Nucleus accumbens (tissue), 56 donors: ENCODE results near the gene ZNF628.

ENCODE experiments used
- DNase-seq, 56 donors: peaks; one replicate each; lab custom pipeline; 2025; lab: John Stamatoyannopoulos, UW

The ZNF628 gene

DNA sequence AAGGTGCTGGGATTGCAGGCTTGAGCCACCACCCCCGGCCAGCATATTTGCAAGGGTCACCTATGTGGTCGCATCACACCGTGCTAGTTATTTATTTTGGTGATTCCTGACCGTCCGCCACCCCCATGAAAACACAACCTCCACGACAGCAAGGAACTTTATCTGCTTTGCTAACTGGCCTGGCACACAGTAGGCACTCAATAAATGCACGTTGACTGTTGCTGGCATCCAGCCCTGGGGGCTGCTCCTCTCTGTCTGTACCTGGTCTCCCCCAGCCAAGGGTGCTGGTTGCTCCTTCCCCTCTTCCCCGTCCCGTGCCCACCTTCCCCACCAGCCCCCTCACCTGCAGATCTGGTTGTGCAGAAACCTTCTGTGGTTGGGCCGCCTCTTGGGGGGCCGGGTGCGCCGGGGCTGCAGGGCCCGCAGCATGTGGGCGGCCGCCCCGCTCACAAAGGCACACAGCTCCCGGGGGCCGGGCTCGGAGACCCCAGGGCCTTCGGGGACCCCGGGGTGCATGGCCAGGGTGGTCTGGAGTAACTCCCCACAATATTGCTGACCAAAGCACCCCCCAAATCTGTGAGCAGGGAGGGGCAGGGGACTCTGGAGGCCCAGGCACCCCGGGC is 12.3 kb upstream of the ZNF628 start:
- no peak for DNase-seq

DNA sequence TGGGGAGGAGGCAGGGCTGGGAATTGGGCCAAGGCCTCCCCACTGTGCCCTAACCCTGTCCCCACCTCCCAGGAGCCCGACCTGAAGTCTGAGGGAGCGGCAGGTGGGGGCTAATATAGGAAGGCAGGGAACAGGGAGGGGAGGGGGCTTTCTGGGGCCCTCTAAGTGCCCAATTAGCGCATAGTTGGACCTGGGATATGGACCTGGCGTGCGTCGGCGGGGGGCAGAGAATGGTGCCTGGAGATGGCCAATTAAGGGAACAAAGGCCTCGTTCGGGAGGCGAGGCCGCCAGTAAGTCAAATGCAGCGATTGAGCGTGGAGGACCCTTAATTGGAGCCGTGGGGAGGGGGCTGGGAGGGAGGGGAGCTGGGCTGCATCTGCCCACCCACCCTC is 11.8 kb upstream of the ZNF628 start, which contains the start of gene C19orf85:
Gene C19orf85, minus strand, starts transcription at position 90 of the 393 bp plus-strand sequence. CDS start 197 bp downstream, outside the sequence.
- no peak for DNase-seq

DNA sequence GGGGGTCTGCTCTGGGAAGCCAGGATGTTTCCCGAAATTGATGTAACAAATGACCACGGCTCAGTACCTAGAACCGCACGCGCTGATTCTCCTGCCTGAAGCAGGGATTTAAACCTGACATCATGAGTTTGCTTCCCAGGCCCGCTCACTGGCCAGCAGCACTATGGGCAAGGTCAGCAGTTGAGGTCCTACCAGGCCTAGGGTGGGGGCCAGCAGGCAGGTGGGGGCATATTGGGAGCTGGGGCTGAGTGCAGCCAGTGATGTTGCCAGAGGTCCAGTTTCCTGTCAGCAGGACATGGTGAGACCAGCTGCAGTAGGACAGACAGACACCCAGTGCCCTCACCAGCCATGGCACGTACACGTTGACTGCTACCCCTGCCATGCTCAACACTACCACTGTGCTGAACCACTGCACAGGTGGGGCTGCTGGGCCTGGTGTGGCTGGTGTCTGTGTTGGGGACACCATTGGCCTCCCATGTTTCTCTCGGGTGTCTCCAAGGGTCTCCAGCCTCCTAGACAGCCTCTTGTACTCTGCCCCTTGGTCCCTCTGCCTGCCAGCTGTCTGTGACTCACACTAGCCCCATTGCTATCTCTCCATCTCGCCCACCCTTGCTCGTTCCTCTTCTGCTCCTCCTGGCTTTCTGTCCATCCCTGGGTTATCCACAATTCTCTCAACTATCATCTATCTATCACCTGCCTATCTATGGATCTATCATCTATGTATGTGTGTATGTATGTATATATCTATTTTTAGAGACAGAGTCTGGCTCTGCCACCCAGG is 10.8 kb upstream of the ZNF628 start:
- no peak for DNase-seq

DNA sequence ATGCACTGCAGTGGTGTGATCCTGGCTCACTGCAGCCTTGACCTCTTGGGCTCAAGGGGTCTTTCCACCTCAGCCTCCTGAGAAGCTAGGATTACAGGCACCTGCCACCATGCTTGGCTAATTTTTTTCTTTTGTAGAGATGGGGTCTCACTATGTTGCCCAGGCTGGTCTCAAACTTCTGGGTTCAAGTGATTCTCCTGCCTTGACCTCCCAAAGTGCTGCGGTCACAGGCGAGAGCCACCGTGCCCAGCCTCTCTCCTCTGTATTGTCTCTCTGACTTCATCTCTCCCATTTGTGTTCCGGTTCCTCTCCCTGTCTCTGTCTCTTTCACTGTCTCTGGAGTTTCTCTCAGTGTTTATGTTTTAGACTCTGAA is 10.2 kb upstream of the ZNF628 start:
- DNase-seq = no peak

DNA sequence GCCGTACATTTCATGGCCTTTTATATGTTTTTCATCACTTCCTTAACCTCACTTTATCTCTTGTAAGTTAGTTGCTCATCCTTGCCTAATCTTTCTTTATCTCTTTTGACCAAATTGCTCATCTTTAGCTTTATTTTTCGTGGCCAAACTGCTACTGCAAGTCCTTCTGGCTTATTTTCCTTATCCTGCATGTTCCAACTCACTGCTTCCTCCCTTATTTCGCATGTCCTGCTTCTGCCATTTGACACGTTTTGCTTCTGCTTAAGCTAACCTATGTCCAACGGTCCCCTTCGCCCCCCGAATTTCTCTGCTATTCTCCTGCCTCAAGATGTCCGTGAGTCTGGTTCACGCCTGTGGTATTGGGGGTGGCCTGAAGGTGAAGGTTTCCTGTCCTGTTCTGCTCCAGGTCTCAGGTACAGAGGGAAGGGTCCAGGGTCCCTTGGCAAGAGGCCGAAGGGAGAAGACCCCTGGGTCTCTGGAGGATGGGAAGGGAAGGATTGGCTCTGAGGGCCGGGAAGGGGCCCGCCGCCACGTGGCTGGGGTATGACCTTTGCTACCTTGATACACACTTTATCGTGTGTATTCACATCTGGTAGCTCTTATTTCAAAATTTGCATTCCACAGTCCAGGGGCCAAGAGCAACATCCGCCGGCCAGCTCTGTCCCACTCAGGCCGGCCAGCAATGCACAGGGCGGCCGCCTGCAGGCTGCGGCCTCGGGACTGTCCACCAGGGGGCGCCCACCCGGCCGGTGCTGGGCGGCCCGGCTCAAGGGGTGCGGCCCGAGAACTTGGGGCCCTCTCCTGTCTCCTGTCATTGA is 9.0 kb upstream of the ZNF628 start:
- peak in 35 of 56 donors; percentile 6 to 68 (median 25) for DNase-seq

DNA sequence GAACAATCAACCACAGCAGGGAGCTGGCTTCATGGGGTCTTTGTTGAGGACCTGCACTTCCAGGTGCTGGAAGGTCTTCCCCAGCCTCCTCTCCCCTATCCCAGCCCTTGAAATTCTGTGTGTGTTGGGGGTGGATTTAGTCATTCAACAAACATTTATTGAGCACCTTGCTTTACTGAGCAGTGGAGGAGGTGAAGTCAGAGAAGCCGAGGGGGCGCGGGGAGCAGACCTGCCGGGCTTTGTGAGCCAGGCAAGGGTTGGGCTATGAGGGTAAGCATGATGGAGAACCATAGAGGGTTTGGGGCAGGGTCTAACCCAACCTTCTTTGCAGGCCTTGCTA is 8.4 kb upstream of the ZNF628 start:
- DNase-seq = no peak

DNA sequence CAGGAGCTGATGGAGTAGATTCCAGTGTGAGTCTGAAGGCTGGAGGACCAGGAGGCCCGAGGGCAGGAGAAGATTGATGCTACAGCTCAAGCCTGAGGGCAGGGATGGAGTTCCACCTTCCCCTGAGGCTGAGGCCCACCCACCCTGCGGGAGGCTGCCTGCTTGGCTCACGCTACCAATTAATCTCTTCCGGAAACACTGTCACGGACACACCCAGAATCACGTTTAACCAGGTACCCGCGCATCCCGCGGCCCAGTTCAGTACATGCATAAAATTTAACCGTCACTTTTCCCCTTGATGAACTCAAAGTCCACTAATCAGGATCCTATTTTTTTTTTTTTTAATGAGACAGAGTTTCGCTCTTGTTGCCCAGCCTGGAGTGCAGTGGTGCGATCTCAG is 5.2 kb upstream of the ZNF628 start:
- DNase-seq = no peak

DNA sequence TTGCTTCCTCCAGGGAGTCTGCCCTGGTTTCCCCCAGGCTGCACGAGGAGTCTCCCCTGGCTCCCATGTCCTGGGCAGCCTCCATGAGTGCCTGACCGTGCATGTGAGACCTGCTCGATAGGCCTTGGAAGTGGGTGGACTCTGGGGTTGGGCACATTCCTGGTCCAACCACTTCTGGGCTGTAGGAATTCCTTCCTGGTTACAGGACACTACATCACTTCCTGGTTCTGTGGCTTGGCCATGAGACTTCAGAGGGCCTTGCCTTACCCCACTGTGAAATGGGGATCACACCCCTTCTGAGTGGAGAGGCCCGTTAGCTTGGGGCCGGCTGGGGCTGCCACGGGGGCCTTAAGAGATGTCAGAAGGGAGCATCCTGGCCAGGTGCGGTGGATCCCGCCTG is 4.0 kb upstream of the ZNF628 start:
- DNase-seq = no peak

DNA sequence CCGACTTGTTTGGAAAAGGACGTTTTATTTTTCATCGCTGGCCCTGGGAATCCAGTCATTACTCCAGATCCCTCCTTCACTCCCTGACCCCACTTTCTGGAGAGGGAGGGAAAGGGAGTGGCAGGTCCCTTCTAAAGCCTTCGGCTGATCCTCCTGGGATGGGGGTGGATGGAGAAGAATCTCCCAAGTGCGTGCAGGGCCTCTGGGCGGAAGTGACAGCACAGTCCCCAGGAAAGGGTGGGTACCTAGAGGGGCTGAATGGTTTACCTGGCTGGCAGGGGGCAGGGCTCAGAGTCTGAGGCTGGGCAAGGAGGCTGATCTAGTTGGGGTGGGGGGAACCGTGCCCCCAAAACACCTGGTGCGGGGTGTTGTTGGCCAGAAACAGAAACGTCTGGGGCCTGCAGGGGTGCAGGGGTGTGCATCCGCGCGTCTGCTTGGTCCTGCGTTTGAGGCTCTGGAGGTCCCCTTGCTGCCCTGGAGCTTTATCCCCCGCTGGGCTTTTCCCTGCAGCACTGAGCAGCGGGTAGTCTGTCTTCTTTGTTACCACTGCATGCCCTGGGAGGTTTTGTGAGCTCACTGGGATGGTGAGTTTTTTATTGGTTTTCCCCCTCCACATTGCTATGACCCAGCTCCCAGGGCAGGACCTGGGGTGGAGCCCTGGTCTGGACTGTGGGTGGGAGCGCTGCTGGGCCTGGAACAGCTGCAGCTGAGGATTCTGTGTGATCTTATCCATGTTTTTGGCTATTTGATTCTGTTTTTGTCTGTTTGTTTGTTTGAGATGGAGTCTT is 3.0 kb upstream of the ZNF628 start:
- no peak for DNase-seq

DNA sequence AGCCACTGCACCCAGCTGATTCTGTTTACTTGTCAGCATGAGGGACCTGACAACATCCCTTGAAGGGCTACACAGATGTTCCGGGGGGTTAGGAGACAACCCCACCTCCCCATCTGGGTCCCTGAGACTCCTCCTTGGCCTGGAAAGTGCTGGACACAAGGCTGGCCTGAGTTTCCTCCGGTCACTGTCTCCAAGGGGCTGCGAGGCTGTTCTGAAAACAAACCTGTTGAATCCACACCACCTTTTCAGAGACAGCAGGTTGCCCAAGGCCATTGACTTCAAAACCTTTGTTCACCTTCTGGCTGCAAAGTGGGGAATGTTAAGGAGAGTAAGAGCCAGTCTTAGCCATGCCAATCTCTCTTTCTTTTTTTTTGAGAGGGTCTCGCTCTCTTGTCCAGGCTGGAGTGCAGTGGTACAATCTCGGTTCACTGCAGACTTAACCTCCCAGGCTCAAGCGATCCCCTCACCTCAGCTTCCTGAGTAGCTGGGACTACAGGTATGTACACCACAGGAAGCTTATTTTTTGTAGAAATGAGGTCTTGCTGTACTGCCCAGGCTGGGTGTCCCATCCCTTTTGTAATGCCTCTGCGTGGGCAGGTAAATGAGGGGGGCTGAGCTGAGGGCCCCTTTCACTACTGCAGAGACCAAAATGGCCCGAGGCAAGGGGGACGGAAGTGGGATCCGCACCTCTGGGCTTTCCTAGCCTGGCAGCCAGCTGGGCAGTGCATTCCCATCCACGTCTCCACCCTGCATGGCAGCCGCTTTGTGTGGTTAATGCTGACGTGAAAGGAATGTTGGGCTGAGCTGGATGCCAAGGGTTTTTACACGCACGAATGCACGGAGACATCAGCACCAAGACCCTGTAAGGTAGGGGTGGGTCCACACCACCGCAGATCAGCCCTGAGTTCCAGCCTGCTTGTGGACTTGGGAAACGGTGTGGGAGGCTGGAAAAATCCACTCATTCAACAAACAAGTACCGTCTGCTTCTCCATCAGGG is 1.9 kb upstream of the ZNF628 start:
- no peak for DNase-seq

DNA sequence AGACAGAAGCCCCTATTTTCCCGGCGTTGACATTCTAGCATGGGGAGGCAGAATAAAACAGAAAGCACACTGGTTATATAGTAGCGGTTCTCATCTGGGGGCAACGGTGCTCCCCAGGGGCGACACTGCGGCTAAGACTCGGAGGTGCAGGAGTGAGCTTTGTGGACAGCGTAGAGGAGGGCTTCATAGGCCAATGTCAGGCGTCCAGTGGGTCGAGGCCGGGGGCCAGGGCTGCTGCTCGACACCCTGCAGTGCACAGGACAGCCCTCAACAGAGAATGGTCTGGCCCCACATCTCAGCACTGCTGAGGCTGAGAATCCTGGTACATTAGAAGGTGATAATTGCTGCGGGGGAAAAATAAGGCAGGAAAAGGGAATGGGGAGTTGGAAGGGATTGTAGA is 1.5 kb downstream of the ZNF628 start:
- DNase-seq = no peak

DNA sequence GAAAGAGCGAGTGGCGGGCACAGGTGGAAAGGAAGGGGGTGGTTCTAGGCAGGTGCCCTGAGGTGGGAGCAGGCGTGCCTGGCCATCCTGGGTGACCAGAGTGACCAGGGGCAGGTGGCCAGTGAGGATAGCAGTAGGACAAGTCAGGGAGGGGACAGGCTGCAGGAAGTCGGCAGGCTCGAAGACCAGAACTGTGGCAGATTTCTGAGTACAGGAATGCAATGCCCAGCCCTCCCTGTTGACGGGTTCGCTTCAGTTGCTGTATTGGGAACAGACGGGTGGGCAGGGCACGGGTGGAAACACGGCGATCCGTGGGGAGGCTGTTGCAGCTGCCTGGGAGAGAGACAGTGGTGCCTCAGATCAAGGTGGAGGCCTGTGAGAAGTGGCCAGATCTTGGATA is 1.9 kb downstream of the ZNF628 start:
- no peak for DNase-seq

DNA sequence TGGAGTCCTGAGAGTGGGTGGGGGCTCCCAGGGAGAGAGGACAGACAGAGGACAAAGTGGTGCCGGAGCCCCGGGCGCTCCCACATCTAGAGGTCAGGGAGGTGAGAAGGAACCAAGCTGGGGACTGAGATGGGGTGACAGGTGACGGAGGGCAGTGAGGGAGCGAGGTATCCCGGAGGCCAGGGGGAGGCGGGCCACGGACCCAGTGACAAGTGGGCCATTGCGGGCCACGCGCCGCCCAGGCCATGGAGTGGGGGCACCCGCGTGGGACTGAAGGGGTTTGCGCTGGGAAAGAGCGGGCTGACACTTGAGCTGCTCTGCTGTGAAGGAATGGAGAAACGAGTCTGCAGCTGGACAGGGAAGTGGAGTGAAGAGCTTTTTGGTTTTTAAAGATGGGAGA is 2.6 kb downstream of the ZNF628 start:
- DNase-seq = no peak

DNA sequence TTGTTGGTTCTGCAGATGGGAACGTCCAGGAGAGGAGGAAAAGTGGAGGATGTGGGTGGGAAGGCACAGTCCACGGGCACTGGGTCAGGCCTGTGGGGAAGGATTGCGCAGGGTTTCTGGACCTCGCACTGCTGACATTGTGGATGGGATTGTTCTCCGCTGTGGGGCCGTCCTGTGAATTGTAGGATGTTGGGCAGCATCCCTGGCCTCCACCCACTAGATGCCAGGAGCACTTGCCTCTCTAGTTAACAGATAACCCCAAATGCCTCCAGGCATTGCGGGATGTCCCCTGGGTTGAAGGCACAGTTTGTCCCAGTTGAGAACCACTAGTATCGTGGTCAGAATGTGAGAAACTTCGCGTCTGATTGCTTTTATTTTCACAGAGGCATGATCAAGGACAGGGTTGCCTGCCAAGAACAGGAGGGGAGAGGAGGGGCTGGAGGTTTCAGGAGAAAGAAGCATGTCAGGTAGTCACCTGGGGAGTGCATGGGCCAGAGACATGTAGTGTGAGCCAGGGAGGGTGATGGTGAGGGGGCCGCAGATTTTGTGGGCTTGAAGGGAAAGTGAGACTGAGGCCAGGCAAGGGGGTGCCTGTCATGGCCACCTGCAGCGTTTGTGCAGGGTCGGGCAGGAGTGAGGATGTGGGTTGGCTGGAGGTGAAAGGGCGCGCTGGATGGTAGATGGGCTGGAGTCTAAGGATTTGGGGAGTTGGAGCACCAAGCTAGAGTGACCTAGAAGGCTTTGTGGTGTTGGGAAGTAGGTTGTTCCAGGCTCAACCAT is 3.2 kb downstream of the ZNF628 start:
- DNase-seq = no peak

DNA sequence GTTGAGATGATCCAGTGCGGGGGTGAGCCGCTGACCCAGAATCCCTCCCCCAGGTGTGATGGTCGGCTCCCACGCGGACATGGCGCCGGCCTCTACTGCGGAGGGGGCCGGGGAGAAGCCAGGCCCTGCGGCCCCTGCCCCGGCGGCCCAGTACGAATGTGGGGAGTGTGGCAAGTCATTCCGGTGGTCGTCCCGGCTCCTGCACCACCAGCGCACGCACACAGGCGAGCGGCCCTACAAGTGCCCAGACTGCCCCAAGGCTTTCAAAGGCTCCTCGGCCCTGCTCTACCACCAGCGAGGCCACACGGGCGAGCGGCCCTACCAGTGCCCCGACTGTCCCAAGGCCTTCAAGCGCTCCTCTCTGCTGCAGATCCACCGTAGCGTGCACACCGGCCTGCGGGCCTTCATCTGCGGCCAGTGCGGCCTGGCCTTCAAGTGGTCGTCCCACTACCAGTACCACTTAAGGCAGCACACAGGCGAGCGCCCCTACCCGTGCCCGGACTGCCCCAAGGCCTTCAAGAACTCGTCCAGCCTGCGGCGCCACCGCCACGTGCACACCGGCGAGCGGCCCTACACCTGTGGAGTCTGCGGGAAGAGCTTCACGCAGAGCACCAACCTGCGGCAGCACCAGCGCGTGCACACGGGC is 4.9 kb downstream of the ZNF628 start:
- DNase-seq = no peak

DNA sequence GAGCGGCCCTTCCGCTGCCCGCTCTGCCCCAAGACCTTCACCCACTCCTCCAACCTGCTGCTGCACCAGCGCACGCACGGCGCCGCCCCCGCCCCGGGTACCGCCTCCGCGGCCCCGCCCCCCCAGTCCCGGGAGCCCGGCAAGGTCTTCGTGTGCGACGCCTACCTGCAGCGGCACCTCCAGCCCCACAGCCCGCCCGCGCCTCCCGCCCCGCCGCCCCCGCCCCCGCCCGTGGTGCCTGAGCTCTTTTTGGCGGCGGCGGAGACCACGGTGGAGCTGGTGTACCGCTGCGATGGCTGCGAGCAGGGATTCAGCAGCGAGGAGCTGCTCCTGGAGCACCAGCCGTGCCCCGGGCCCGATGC is 5.4 kb downstream of the ZNF628 start:
- no peak for DNase-seq

DNA sequence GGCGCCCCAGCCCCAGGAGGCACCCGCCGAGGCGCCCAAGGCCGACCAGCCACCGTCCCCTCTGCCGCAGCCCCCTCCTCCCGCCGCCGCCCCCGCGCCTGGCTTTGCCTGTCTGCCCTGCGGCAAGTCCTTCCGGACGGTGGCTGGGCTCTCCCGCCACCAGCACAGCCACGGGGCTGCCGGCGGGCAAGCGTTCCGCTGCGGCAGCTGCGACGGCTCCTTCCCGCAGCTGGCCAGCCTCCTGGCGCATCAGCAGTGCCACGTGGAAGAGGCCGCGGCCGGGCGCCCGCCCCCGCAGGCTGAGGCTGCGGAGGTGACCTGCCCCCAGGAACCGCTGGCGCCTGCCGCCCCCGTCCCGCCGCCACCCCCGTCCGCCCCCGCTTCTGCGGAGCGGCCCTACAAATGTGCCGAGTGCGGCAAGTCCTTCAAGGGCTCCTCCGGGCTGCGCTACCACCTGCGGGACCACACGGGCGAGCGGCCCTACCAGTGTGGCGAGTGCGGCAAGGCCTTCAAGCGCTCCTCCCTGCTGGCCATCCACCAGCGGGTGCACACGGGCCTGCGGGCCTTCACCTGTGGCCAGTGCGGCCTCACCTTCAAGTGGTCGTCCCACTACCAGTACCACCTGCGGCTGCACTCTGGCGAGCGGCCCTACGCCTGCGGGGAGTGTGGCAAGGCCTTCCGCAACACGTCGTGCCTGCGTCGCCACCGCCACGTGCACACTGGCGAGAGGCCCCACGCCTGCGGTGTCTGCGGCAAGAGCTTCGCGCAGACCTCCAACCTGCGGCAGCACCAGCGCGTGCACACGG is 5.9 kb downstream of the ZNF628 start:
- DNase-seq = no peak
